ENCODE measurements around the gene TTC3.
"Not testable (repeated sequence)": the region's sequence is repeated elsewhere in the genome, so short reads cannot be mapped to it uniquely, and the experiment has no call there.

Gene TTC3

GRCh38 chr21:37072988-37073416 is at the start of gene TTC3, which contains the start of gene PIGP:
TTC3 (plus strand) TSS chr21:37073254; CDS start chr21:37087258, 14,004 bp downstream.
PIGP (minus strand) TSS chr21:37073071; CDS start chr21:37072515, 556 bp downstream.
- peak; percentile 100 for DNase-seq

GRCh38 chr21:37026499-37026898 is 46.6 kb upstream of the TTC3 start:
- DNase-seq = no peak

- DNase-seq = no peak
These were observed 44.5 kb upstream of the TTC3 start for GRCh38 chr21:37028570-37028969.

GRCh38 chr21:37030864-37031263 is 42.2 kb upstream of the TTC3 start:
- no peak for DNase-seq

- DNase-seq = no peak
These were observed 40.8 kb upstream of the TTC3 start for GRCh38 chr21:37032293-37032692.

- DNase-seq = no peak
These were observed 40.1 kb upstream of the TTC3 start for GRCh38 chr21:37032877-37033471.

- not testable (repeated sequence) for DNase-seq
These were observed 38.7 kb upstream of the TTC3 start for GRCh38 chr21:37034394-37034793.

- no peak for DNase-seq
These were observed 36.9 kb upstream of the TTC3 start for GRCh38 chr21:37036177-37036576.

GRCh38 chr21:37039411-37040075 is 33.5 kb upstream of the TTC3 start:
- DNase-seq = no peak

- DNase-seq = no peak
These were observed 32.8 kb upstream of the TTC3 start for GRCh38 chr21:37040212-37040611.

GRCh38 chr21:37041706-37042271 is 31.3 kb upstream of the TTC3 start:
- no peak for DNase-seq

- DNase-seq = no peak
These were observed 29.2 kb upstream of the TTC3 start for GRCh38 chr21:37043818-37044217.

GRCh38 chr21:37044643-37045042 is 28.4 kb upstream of the TTC3 start:
- no peak for DNase-seq

GRCh38 chr21:37045149-37045548 is 27.9 kb upstream of the TTC3 start:
- no peak for DNase-seq

GRCh38 chr21:37045556-37045955 is 27.5 kb upstream of the TTC3 start:
- DNase-seq = no peak

- DNase-seq = no peak
These were observed 26.0 kb upstream of the TTC3 start for GRCh38 chr21:37047079-37047478.

GRCh38 chr21:37049741-37050140 is 23.3 kb upstream of the TTC3 start:
- not testable (repeated sequence) for DNase-seq

GRCh38 chr21:37055271-37055855 is 17.7 kb upstream of the TTC3 start:
- DNase-seq = no peak

- no peak for DNase-seq
These were observed 15.4 kb upstream of the TTC3 start for GRCh38 chr21:37057614-37058013.

- no peak for DNase-seq
These were observed 14.8 kb upstream of the TTC3 start for GRCh38 chr21:37058261-37058660.

GRCh38 chr21:37059181-37059580 is 13.9 kb upstream of the TTC3 start:
- no peak for DNase-seq

GRCh38 chr21:37060296-37060695 is 12.8 kb upstream of the TTC3 start:
- no peak for DNase-seq

- DNase-seq = no peak
These were observed 11.0 kb upstream of the TTC3 start for GRCh38 chr21:37061926-37062592.

- DNase-seq = no peak
These were observed 10.5 kb upstream of the TTC3 start for GRCh38 chr21:37062593-37062935.
